Subcutaneous adipose tissue (tissue), 4 donors: ENCODE results near the gene NTRK1. TPM values are rescaled to one million over a fixed set of nuclear protein-coding genes. Genes with fewer than 3 reads are reported as not detected.

ENCODE experiments used
- CTCF ChIP-seq: fragments of 450-650 bp; IDR thresholded peaks from one replicate; pipeline ENCODE4 v1.5.1; 2016; ENCODE audit warnings: low read depth, mild to moderate bottlenecking, control low read depth, antibody characterized with exemption, moderate library complexity
- total RNA-seq, 4 donors: library from RNA; depleted of rRNA; stranded (reverse); fragments of >200 nt; gene quantifications; one replicate each; pipeline ENCODE4 v1.1.0, GENCODE V29; 2016

The NTRK1 gene
- total RNA-seq, 4 donors from 2014 or later: 0.49 to 0.85 TPM; not detected in 2

- no peak for TF ChIP-seq CTCF
These were observed 34.2 kb downstream of the NTRK1 start for GRCh38 chr1:156894711-156895454.

DNA sequence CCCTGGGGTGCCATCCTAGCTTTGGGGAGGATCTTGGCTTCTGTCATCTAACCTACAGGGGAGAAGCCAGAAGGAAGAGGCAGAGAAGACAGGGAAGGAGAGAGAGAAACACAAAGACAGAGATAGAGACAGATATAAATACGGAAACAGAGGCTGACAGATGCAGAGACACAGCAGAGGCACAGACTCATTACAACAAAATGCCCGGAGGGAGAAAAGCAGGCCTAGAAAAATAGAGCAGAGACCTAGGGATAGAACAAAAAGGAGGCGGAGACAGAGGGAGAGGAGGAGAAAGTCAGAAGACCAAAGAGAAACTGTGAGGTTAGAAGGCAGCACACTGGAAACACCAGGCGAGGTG lies 34.8 kb downstream of the NTRK1 start:
- no peak for TF ChIP-seq CTCF

GRCh38 chr1:156895927-156896326 lies 35.3 kb downstream of the NTRK1 start:
- no peak for TF ChIP-seq CTCF

DNA sequence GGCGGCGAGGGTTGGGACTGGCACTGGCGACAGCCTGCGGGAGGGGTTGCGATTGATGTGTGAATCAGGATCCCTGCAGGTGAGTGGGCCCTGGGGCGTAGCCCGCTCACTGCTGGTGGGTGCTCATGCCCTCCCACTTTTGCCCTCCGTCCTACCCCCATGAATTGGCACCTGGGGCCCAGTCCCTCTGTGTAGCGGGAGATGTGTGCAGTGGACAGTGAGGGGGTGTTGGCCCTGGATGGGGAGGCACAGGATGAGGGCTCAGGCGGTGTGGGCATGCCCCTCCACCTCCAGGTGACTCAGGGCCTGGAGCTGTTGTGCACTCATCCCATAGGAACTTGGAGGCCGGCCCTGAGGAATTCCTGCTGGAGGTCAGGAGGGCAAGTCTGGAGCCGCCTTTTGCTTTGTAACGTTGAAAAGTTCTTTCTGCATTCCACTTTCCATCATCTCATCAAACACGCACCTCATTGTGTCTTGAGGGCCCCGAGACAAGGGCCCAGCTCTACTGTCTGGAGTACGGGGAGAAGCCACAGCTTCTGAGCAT lies 35.9 kb downstream of the NTRK1 start:
- no peak for TF ChIP-seq CTCF

DNA sequence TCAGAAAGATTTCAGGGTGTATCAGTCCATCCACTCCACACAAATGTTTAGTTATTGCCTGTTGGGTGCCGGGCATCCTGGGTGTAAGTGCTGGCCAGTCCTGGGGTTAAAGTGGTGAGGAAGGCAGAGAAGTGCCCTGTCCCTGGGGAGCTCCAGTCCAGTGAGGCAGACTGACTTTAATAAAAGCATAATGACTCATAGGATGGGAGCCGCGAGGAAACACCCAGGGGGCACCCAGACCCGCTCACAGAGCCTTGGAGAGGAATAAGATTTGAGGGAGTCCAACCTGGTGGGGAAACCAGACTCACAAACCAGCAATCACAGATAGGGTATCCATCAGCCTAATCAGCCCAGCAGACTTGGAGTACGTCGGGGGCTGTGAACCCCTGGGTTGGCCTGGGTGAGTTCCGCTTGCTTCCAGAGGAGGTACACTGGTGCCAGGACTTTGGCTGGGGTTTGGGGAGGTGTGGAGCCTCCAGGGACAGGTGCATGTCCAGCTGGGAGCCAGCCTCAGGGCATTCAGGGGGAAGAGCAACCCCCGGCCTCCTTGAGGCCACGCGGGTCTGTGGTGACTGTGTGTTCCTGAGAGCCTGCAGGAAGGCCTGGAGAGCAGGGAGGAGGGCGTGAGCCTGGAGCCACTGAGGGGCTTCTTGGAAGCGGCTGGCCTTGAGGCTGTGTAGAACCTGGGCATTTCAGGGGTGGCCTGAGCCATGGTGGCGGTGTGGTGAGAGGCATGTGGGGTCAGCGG lies 36.6 kb downstream of the NTRK1 start:
- no peak for TF ChIP-seq CTCF

- TF ChIP-seq CTCF: no peak
These were observed 37.5 kb downstream of the NTRK1 start for GRCh38 chr1:156898161-156898566.

DNA sequence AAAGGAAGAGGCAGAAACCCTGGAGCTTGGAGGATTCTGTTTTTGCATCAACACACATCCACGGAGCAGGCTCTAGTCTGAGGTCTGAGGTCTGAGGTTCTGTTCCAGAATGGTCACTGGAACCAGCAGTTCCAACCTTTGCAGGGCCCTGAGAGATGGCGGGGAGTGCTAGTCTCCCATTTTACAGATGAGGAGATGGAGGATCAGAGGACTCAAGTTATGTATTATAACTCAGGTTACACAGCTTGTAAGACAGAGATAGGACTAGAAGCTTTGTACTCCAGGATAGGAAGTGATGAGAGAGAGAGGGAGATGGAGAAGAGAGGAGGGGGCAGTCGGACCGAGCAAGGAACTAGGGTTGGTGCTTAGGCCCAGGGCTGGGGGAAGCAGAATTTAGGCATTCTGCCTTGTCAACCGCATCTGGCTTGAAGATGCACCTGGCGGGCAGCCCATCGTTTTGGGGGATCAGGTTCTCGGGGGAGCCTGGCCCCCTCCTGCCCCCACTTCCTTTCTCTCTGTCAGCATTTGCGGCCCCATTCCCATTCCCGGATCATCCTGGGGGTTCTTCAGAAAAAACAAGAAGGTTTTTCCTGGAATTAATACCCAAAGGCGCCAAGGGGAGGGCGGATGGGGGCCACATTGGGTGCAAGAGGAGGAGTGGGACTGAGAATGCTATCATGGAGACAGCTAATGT lies 38.5 kb downstream of the NTRK1 start:
- no peak for TF ChIP-seq CTCF
